ENCODE results near the gene EYA2.

The EYA2 gene

GRCh38 chr20:46934746-46935287, 40.2 kb downstream of the EYA2 start:
- no peak for ATAC-seq
- H3K27ac Mint-ChIP-seq: no peak overlapping the region
- H3K9me3 Mint-ChIP-seq: no peaks in the 10 kb centered on the region
- H3K36me3 Mint-ChIP-seq: no peaks in the 10 kb centered on the region
- no peak overlapping the region for H3K4me3 Mint-ChIP-seq
- DNase-seq (ENCODE audit: low spot score in 2 of 2): no peak
- H3K4me1 Mint-ChIP-seq: no peaks in the 10 kb centered on the region

DNA sequence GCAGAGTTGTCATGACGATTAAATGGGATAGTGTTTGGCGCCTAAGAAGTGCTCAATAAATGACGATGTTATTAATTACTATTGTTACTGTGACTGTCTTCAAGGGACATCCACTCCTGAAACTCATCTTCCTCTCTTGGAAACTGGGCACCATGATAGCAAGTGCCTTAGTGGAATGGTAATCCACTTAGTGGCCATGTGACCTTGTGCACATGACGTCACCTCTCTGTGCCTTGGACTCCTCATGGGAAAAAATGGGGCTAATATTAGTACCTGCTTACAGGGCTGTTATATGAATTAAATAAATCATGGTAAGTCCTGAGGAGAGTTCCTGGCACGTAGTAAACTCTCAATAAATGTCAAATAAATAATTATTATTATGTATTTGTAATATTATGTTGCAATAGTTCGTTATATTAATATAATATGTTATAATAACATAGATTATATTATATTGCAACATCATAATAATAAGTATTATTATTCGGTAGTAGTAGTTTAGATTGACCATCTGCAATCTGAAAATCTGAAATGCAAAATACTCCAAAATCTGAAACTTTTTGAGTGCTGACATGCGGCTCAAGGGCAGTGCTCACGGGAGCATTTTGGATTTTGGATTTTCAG, 40.9 kb downstream of the EYA2 start:
- ATAC-seq: no peak
- H3K27ac Mint-ChIP-seq: no peak overlapping the region
- H3K4me1 Mint-ChIP-seq: no peaks in the 10 kb centered on the region
- no peak overlapping the region for H3K4me3 Mint-ChIP-seq
- H3K36me3 Mint-ChIP-seq: no peaks in the 10 kb centered on the region
- DNase-seq (ENCODE audit: low spot score in 2 of 2): no peak
- H3K9me3 Mint-ChIP-seq: no peaks in the 10 kb centered on the region

DNA sequence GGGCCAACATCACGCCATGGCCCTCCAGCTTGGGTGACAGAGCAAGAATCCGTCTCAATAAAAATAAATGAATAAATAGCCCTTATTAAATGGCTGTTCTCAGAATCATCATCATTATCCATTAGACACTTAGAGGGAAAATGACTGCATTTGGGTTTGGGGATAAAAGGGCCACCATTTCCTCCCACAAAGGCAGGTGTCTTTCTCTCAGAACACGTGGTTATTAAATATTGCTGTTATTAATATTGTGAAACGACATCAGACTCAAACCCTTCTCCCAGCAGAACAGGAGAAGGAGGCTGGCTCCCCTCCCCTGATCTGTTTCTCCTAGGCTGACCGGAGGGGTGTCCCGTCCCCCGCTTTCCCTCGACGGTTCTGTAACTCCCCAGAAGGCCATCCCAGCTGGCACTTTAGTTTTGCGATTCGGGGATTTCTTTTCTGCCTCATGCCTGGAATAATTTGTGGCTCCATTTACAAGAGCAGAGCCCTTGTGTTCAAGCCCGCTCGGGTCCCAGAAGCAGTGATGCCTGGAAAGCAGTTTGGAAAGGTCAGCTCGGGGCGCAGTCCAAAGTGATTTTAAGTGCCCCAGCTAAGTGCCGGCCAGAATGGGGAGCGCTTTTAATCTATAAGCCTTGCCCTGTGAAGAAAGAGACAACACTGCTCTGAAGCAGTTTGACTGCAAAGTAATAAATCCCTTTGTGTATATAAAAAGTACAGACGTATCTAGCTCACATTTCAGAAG, 41.9 kb downstream of the EYA2 start:
- H3K4me3 Mint-ChIP-seq: no peak overlapping the region
- H3K27ac Mint-ChIP-seq: no peak overlapping the region
- no peaks in the 10 kb centered on the region for H3K36me3 Mint-ChIP-seq
- ATAC-seq (no peak), DNase-seq (ENCODE audit: low spot score in 2 of 2) (no peak)
- no peaks in the 10 kb centered on the region for H3K9me3 Mint-ChIP-seq
- H3K4me1 Mint-ChIP-seq: no peaks in the 10 kb centered on the region

- Mint-ChIP-seq H3K36me3 (no peaks in the 10 kb centered on the region), H3K27ac (no peak overlapping the region), H3K4me1 (no peaks in the 10 kb centered on the region), H3K4me3 (no peak overlapping the region), H3K9me3 (no peaks in the 10 kb centered on the region)
- no peak for ATAC-seq
- DNase-seq (ENCODE audit: low spot score in 2 of 2): no peak
These were observed 42.5 kb downstream of the EYA2 start for GRCh38 chr20:46937157-46937523.

DNA sequence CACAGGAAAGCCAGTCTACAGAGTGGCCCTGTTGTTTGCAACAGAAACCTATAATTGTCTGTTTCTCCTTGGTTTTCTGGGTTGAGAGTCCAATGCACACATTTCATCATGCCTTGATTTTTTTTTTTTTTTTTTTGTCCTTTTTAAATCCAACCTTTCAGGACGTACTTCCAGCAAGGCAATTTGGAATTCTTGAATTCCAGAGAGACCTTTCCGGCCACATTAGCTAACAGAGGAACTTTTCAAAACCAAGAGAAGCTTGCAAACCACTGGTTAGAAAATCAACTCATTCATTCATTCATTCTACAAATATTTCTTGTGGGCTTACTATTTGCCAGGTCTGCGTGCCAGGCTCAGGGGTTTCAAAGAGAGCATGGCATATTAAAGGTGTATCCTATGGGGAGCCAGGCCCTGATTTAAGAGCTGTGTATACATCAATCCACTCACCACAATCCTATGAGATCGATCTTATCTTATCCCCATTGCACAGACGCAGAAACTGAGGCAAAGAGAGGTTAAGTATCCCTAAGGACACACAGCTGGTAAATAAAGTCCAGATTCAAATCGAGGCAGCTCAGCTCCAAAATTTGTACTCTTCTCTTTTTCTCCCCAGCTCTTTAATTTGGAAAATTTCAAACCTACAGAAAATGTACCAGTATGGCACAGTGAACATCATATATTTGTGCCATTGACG, 43.0 kb downstream of the EYA2 start:
- Mint-ChIP-seq H3K4me1 (no peaks in the 10 kb centered on the region), H3K27ac (no peak overlapping the region), H3K4me3 (no peak overlapping the region), H3K9me3 (no peaks in the 10 kb centered on the region), H3K36me3 (no peaks in the 10 kb centered on the region)
- ATAC-seq: no peak
- DNase-seq (ENCODE audit: low spot score in 2 of 2): no peak

DNA sequence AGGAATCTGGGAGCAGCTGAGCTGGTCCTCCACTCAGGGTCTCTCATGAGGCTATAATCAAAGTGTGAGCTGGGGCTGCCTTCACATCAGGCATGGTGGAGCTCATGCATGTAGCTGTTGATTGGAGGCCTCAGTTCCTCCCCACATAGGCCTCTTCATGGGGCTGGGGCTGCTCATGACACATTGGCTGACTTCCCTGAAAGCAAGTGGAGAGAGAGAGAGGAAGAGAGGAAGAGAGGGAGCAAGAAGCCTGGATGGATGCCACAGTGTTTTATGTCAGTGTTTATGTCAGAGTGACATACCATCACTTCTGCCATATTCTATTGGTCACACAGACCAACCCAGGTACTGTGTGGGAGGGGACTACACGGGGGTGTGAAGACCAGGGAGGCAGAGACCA, 43.8 kb downstream of the EYA2 start:
- no peak for DNase-seq (ENCODE audit: low spot score in 2 of 2)
- no peak for ATAC-seq
- H3K9me3 Mint-ChIP-seq: no peaks in the 10 kb centered on the region

DNA sequence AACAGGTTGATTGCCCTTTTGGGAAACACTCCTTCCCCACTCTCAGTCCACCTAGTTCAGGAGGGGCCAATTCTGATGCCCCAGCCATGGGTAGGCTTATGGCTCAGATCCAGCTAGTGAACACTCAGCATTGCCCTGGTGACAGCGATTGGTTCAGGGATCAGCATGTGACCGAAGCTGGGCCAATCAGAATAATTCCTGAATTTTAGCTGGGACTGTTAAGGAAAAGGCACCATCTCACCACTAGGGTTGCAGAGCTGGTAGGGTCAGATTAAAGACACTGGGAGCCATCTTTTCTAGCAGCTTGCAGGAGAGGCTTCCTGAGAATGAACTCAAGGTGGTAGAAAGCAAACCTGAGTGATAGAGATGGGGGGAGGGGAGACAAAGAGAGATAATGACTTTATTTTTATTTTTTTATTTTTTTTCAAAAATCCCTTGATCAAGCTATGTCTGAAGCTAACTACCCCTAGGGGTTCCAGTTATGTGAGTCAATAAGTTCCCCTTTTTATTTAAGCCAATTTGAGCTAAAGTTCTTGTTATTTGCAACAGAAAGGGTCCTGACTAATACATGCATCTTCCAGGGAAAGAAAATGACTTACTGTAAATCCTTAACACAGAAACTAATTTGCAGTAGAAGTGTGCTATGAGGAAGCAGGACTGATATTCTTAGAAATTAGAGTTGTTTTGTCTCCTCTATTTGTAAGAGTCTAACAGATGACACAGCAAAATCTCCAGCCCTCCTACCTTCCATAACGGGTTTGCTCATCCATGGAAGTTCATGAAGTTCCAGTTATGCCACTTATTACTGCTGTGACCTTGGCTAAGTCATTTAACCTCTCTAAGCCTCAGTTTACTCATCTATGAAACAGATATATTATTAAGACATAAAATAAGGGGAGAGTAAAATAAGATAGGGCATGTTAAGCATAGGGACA, 44.7 kb downstream of the EYA2 start:
- ATAC-seq (peak; percentile 38), DNase-seq (ENCODE audit: low spot score in 2 of 2) (no peak)
- H3K9me3 Mint-ChIP-seq: no peaks in the 10 kb centered on the region
- no peaks in the 10 kb centered on the region for H3K4me1 Mint-ChIP-seq
- no peak overlapping the region for H3K27ac Mint-ChIP-seq
- no peak overlapping the region for H3K4me3 Mint-ChIP-seq
- no peaks in the 10 kb centered on the region for H3K36me3 Mint-ChIP-seq

More for the DNA sequence above, 43.8 kb downstream of the EYA2 start:
- Mint-ChIP-seq H3K27ac (no peak overlapping the region), H3K36me3 (no peaks in the 10 kb centered on the region), H3K4me3 (no peak overlapping the region), H3K4me1 (no peaks in the 10 kb centered on the region)

DNA sequence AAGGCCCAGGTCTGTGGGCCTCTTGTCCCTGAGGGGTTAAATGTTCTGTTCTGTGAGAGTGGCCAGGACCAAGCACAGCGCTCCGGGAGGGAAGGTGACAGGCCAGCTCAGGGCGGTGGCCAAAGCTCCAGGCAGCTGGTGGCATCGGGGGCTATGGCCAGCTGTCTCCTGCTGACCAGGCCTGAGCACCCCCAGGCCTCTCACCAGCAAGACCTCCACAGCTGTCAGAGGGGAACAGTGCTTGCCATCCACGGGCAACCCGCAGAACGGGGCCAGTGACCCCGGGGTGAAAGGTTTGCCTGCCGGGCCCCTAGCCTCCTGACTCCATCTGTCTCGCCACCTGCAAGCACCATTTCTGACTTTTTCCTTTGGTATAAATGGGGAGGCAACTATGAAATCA, 46.0 kb downstream of the EYA2 start:
- no peaks in the 10 kb centered on the region for H3K9me3 Mint-ChIP-seq
- ATAC-seq: no peak
- no peak for DNase-seq (ENCODE audit: low spot score in 2 of 2)
- H3K36me3 Mint-ChIP-seq: no peaks in the 10 kb centered on the region
- no peaks in the 10 kb centered on the region for H3K4me1 Mint-ChIP-seq
- H3K4me3 Mint-ChIP-seq: no peak overlapping the region
- no peak overlapping the region for H3K27ac Mint-ChIP-seq

DNA sequence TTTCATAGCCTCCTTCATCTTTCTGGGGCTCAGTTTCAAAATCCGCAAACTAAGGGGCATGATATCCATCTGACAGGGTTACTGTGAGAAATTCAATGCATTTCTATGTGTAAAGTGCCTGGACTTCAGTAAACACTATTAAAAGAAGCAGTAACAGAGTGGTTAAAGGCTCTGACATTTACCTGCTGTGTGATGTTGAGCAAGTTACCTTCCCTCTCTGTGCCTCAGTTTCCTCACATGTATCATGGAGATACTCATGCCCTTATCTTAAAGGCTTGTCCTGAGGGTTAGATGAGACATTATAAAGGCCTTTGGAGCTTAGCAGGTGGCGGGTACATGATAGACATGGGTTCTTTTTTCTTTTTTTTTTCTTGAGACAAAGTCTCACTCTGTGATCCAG, 46.8 kb downstream of the EYA2 start:
- ATAC-seq (no peak), DNase-seq (ENCODE audit: low spot score in 2 of 2) (no peak)
- Mint-ChIP-seq H3K9me3 (no peaks in the 10 kb centered on the region), H3K36me3 (no peaks in the 10 kb centered on the region), H3K27ac (no peak overlapping the region), H3K4me1 (no peaks in the 10 kb centered on the region), H3K4me3 (no peak overlapping the region)

DNA sequence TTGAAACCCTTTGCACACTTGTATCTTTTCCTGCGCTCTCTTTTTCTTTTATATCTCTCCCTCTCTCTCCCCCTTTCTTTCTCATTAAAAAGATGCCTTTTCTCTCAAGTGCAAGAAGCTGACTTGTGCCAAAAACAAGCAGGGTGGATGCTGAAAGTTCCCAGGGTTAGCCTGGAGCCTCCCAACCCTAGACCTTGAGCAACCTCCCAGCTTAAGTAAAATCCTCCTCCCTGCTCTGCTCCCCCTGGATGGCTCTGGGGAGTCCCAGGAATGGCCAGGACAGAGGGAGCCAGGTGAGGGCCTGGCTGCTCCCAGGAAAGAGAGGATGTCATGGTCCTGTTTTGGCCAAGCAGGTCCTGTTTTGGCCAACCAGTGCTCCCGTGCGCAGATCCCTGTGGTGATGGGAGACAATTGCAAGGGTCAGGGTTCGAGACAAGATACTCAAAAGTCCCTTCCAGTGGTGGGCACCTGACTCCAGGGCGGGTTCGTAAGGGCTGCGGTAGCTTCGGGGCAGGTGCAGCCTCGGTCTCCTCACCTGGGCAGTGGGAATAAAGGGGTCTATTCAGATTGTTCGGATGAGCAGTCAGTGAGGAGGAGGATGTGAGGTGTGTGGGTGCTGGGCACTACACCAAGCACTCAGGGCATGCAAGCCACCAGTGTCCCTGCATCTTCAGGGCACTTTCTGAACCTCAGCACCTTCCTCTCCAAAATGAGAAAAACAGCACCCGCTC, 49.4 kb downstream of the EYA2 start:
- H3K36me3 Mint-ChIP-seq: no peaks in the 10 kb centered on the region
- ATAC-seq: no peak

GRCh38 chr20:46945465-46945864, 50.8 kb downstream of the EYA2 start:
- DNase-seq (ENCODE audit: low spot score in 2 of 2) (no peak), ATAC-seq (no peak)
- no peak overlapping the region for H3K27ac Mint-ChIP-seq
- no peaks in the 10 kb centered on the region for H3K36me3 Mint-ChIP-seq
- H3K4me1 Mint-ChIP-seq: no peaks in the 10 kb centered on the region
- H3K9me3 Mint-ChIP-seq: no peaks in the 10 kb centered on the region
- no peak overlapping the region for H3K4me3 Mint-ChIP-seq

More for the DNA sequence above, 49.4 kb downstream of the EYA2 start:
- no peak overlapping the region for H3K4me3 Mint-ChIP-seq
- H3K9me3 Mint-ChIP-seq: no peaks in the 10 kb centered on the region
- no peak for DNase-seq (ENCODE audit: low spot score in 2 of 2)
- no peaks in the 10 kb centered on the region for H3K4me1 Mint-ChIP-seq
- no peak overlapping the region for H3K27ac Mint-ChIP-seq

- no peak overlapping the region for H3K4me3 Mint-ChIP-seq
- no peak for ATAC-seq
- H3K9me3 Mint-ChIP-seq: no peaks in the 10 kb centered on the region
- no peak for DNase-seq (ENCODE audit: low spot score in 2 of 2)
- H3K36me3 Mint-ChIP-seq: no peaks in the 10 kb centered on the region
- no peaks in the 10 kb centered on the region for H3K4me1 Mint-ChIP-seq
- H3K27ac Mint-ChIP-seq: no peak overlapping the region
These were observed 51.6 kb downstream of the EYA2 start for GRCh38 chr20:46946181-46946624.

- DNase-seq (ENCODE audit: low spot score in 2 of 2): no peak
These were observed 52.2 kb downstream of the EYA2 start for GRCh38 chr20:46946796-46947195.

GRCh38 chr20:46948081-46948480, 53.4 kb downstream of the EYA2 start:
- Mint-ChIP-seq H3K4me3 (no peak overlapping the region), H3K9me3 (no peaks in the 10 kb centered on the region), H3K36me3 (no peaks in the 10 kb centered on the region), H3K4me1 (peaks cover 6% of the 10 kb centered on the region), H3K27ac (no peak overlapping the region)
- ATAC-seq (no peak), DNase-seq (ENCODE audit: low spot score in 2 of 2) (no peak)

More at GRCh38 chr20:46946796-46947195, 52.2 kb downstream of the EYA2 start:
- H3K4me3 Mint-ChIP-seq: no peak overlapping the region
- no peak for ATAC-seq
- H3K4me1 Mint-ChIP-seq: peaks cover 2% of the 10 kb centered on the region
- H3K27ac Mint-ChIP-seq: no peak overlapping the region
- no peaks in the 10 kb centered on the region for H3K9me3 Mint-ChIP-seq
- no peaks in the 10 kb centered on the region for H3K36me3 Mint-ChIP-seq
